OCI-LY1 (cell line): Measurements from ENCODE around the gene TBX15.
"Not testable (repeated sequence)": the region's sequence is repeated elsewhere in the genome, so short reads cannot be mapped to it uniquely, and the experiment has no call there.

ENCODE experiments used
- H2AFZ ChIP-seq: fragments of 200-600 bp; sonication (generic), shearing (Covaris generic); 2 replicates; pipeline ENCODE4 v1.6.0; 2014; ENCODE audit warnings: antibody characterized with exemption, mild to moderate bottlenecking, low read length
- H3F3A ChIP-seq: fragments of 200-600 bp; sonication (generic), shearing (Covaris generic); 2 replicates; pipeline ENCODE4 v1.6.0; 2014; ENCODE audit warnings: mild to moderate bottlenecking, antibody characterized with exemption, low read length, moderate library complexity; ENCODE audit not compliant: insufficient read depth
- H3K27ac ChIP-seq: fragments of 200-600 bp; sonication (generic); 2 replicates; pipeline ENCODE4 v1.5.1; 2014; ENCODE audit warnings: low read length, mixed run types, mild to moderate bottlenecking, low read depth; ENCODE audit not compliant: poor library complexity, severe bottlenecking
- H3K27me3 ChIP-seq: fragments of 200-600 bp; sonication (generic); 2 replicates; pipeline ENCODE4 v1.6.0; 2014; ENCODE audit warnings: antibody characterized with exemption, mild to moderate bottlenecking, low read length, moderate library complexity; ENCODE audit not compliant: insufficient read depth
- H3K36me3 ChIP-seq: fragments of 200-600 bp; sonication (generic); 2 replicates; pipeline ENCODE4 v1.6.1; 2014; ENCODE audit warnings: mild to moderate bottlenecking, antibody characterized with exemption, low read length, moderate library complexity, mixed read lengths; ENCODE audit not compliant: insufficient read depth
- H3K4me1 ChIP-seq: fragments of 200-600 bp; sonication (generic); 2 replicates; pipeline ENCODE4 v1.5.1; 2014; ENCODE audit warnings: mild to moderate bottlenecking, low read length, moderate library complexity; ENCODE audit not compliant: insufficient read depth, severe bottlenecking
- H3K4me2 ChIP-seq: fragments of 200-600 bp; sonication (generic), shearing (Covaris generic); 2 replicates; pipeline ENCODE4 v1.6.1; 2014; ENCODE audit warnings: low read length
- H3K4me3 ChIP-seq: fragments of 200-600 bp; sonication (generic); 2 replicates; pipeline ENCODE4 v1.5.1; 2014; ENCODE audit warnings: low read length, low read depth, mild to moderate bottlenecking, mixed read lengths; ENCODE audit not compliant: poor library complexity, severe bottlenecking
- H3K79me2 ChIP-seq: fragments of 200-600 bp; shearing (Covaris generic); 2 replicates; pipeline ENCODE4 v1.6.1; 2016; ENCODE audit warnings: mixed run types, low read length, mixed read lengths; ENCODE audit not compliant: insufficient read depth
- H3K9ac ChIP-seq: fragments of 200-600 bp; sonication (generic), shearing (Covaris generic); 2 replicates; pipeline ENCODE4 v1.6.1; 2014; ENCODE audit warnings: mild to moderate bottlenecking, low read length, mixed read lengths
- H3K9me2 ChIP-seq: fragments of 200-600 bp; sonication (generic), shearing (Covaris generic); 2 replicates; pipeline ENCODE4 v1.6.1; 2014; ENCODE audit warnings: low read depth, mild to moderate bottlenecking, low read length, mixed read lengths
- H3K9me3 ChIP-seq: fragments of 200-600 bp; shearing (Covaris generic); 2 replicates; pipeline ENCODE4 v1.6.1; 2014; ENCODE audit warnings: low read length, mixed read lengths
- H4K20me1 ChIP-seq: fragments of 200-600 bp; sonication (generic), shearing (Covaris generic); 2 replicates; pipeline ENCODE4 v1.6.0; 2016; ENCODE audit warnings: mild to moderate bottlenecking, low read length; ENCODE audit not compliant: insufficient read depth
- CTCF ChIP-seq: fragments of 200-600 bp; sonication (generic), shearing (Covaris generic); IDR thresholded peaks from 2 replicates; pipeline ENCODE4 v1.5.1; 2017; ENCODE audit warnings: mild to moderate bottlenecking, antibody characterized with exemption, low read length, moderate library complexity, mixed read lengths
- EZH2 ChIP-seq: fragments of 200-600 bp; sonication (generic), shearing (Covaris generic); IDR thresholded peaks from 2 replicates; pipeline ENCODE4 v1.8.0; 2017; ENCODE audit warnings: borderline replicate concordance, mixed run types, mild to moderate bottlenecking, antibody characterized with exemption, low read length, moderate library complexity, mixed read lengths

TBX15 gene

GRCh38 chr1:118918940-118919259 is 69.2 kb downstream of the TBX15 start:
- Histone ChIP-seq H3K36me3 (no peaks in the 10 kb centered on the region), H4K20me1 (no peaks in the 10 kb centered on the region), H2AFZ (no peak overlapping the region), H3K4me1 (no peaks in the 10 kb centered on the region), H3K27me3 (no peaks in the 10 kb centered on the region), H3K4me2 (no peak overlapping the region), H3K79me2 (no peaks in the 10 kb centered on the region), H3K27ac (no peak overlapping the region), H3K9me3 (no peaks in the 10 kb centered on the region), H3F3A (no peaks in the 10 kb centered on the region), H3K4me3 (no peak overlapping the region), H3K9ac (no peak overlapping the region), H3K9me2 (no peaks in the 10 kb centered on the region)
- no peak for TF ChIP-seq CTCF
- no peak for TF ChIP-seq EZH2

- H4K20me1 ChIP-seq, result no peaks in the 10 kb centered on the region
- H2AFZ ChIP-seq, result no peak overlapping the region
- no peak overlapping the region for H3K9ac ChIP-seq
- no peaks in the 10 kb centered on the region for H3F3A ChIP-seq
- no peaks in the 10 kb centered on the region for H3K4me1 ChIP-seq
- no peaks in the 10 kb centered on the region for H3K9me2 ChIP-seq
- no peaks in the 10 kb centered on the region for H3K27me3 ChIP-seq
- no peak overlapping the region for H3K4me2 ChIP-seq
- no peaks in the 10 kb centered on the region for H3K36me3 ChIP-seq
- no peak for TF ChIP-seq EZH2
- TF ChIP-seq CTCF, result no peak
- H3K79me2 ChIP-seq, result no peaks in the 10 kb centered on the region
- no peak overlapping the region for H3K27ac ChIP-seq
- H3K9me3 ChIP-seq, result no peaks in the 10 kb centered on the region
- no peak overlapping the region for H3K4me3 ChIP-seq
Observed at GRCh38 chr1:118918230-118918939, 69.8 kb downstream of the TBX15 start.

- H3K27ac ChIP-seq, H3K36me3 ChIP-seq, H3F3A ChIP-seq, H3K4me2 ChIP-seq, H2AFZ ChIP-seq, H3K4me1 ChIP-seq, H3K9me3 ChIP-seq, H4K20me1 ChIP-seq, H3K79me2 ChIP-seq, H3K9me2 ChIP-seq, H3K4me3 ChIP-seq, H3K9ac ChIP-seq, H3K27me3 ChIP-seq: not testable (repeated sequence)
Observed at GRCh38 chr1:118916346-118916745, 71.8 kb downstream of the TBX15 start.

- Histone ChIP-seq H3K9me3 (no peaks in the 10 kb centered on the region), H3K9me2 (no peaks in the 10 kb centered on the region), H3K4me3 (no peak overlapping the region), H3K27ac (no peak overlapping the region), H4K20me1 (no peaks in the 10 kb centered on the region), H2AFZ (no peak overlapping the region), H3K4me2 (no peak overlapping the region), H3K79me2 (no peaks in the 10 kb centered on the region), H3F3A (no peaks in the 10 kb centered on the region), H3K36me3 (no peaks in the 10 kb centered on the region), H3K27me3 (no peaks in the 10 kb centered on the region), H3K4me1 (no peaks in the 10 kb centered on the region), H3K9ac (no peak overlapping the region)
- TF ChIP-seq CTCF (no peak), EZH2 (no peak)
Observed at GRCh38 chr1:118914379-118915161, 73.6 kb downstream of the TBX15 start.
